ENCODE measurements around the gene GPR35. TPM values are rescaled to one million over a fixed set of nuclear protein-coding genes. Genes with fewer than 3 reads are reported as not detected.

GPR35 gene
- total and polyA plus RNA-seq, 2 of the 13 experiments (the other 11 are each of a cell fraction or from before 2014, with no cell fraction given): 27.1 to 44.2 TPM

DNA sequence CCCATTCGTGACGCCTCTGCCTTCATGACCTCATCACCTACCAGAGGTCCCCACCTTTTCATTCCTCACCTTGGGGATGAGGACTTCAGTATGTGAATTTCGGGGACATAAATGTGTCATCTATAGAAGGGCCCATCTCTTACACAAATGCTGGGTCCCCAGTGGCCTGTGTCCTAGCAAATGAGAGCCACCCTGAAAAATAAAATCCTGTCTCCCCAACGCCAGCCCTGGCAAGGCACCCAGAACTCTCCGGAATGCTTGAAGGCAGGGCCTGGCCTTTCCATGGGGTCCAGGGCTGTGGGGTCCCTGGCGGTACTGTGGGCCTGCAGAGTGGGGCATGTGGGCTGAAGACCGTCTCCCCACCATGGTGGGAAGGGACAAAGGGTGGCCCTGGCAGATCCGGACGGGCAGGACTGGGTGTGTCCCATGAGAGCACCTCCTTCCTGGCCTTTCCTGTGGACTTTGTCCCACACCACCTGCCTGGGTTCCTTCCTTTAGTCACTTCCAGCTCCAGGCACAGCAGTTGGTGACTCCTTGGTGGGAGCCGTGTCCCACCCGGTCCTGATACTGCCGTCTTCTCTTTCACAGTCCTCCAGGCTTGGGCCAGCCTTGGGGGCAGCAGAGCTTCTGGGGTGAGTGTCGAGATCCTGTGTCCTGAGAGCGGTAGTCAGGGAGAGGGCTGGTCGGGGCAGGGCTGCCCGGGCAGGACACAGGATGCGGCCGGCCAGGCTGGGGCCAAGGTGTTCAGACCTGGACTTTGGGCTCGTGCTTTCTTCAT, 20.2 kb upstream of the GPR35 start (continued):
- TF ChIP-seq ZBTB38 (CRISPR knock-in tag; IDR thresholded peaks at IDR 0.05) (peak; percentile 40; the same call in 1 of the 2 replicates), ZNF543 (CRISPR knock-in tag; IDR thresholded peaks at IDR 0.05) (peak; percentile 90; the same call in 1 of the 2 replicates), ZNF224 (CRISPR knock-in tag; IDR thresholded peaks at IDR 0.05) (no peak), ZNF337 (CRISPR knock-in tag; IDR thresholded peaks at IDR 0.05; ENCODE audit: borderline replicate concordance, low read depth) (0 out of 2 replicates have a peak, but pooled peaks have one; percentile 1), ZKSCAN8 (CRISPR knock-in tag; IDR thresholded peaks at IDR 0.05; ENCODE audit: borderline replicate concordance) (peak; percentile 64; the same call in 1 of the 2 replicates), PTBP1 (IDR thresholded peaks at IDR 0.05; ENCODE audit: low read depth, low read length, poor library complexity, severe bottlenecking) (peak; percentile 62), NFKBIZ (CRISPR knock-in tag; IDR thresholded peaks at IDR 0.05) (peak; percentile 56; the same call in 1 of the 2 replicates), ZNF501 (CRISPR knock-in tag; IDR thresholded peaks at IDR 0.05) (peak; percentile 77), SMARCE1 (IDR thresholded peaks at IDR 0.05; ENCODE audit: borderline replicate concordance) (no peak), HBP1 (CRISPR knock-in tag; IDR thresholded peaks at IDR 0.05; ENCODE audit: low read depth) (peak; percentile 55; the same call in 1 of the 2 replicates), SIN3A (IDR thresholded peaks at IDR 0.05; ENCODE audit: borderline replicate concordance, low read depth, low read length) (peak; percentile 73; the same call in 1 of the 2 replicates), ZNF333 (CRISPR knock-in tag; IDR thresholded peaks at IDR 0.05; ENCODE audit: borderline replicate concordance) (peak; percentile 91), JARID2 (CRISPR knock-in tag; IDR thresholded peaks at IDR 0.05; ENCODE audit: insufficient replicate concordance) (peak; percentile 19), FOXC1 (CRISPR knock-in tag; IDR thresholded peaks at IDR 0.05; ENCODE audit: borderline replicate concordance) (no peak), ZNF558 (CRISPR knock-in tag; IDR thresholded peaks at IDR 0.05; ENCODE audit: borderline replicate concordance) (0 out of 2 replicates have a peak, but pooled peaks have one; percentile 63), IRF1 (CRISPR knock-in tag; IDR thresholded peaks at IDR 0.05; ENCODE audit: low read depth) (peak; percentile 80; the same call in 1 of the 2 replicates), ZNF207 (IDR thresholded peaks at IDR 0.05; ENCODE audit: borderline replicate concordance) (no peak), ZNF737 (CRISPR knock-in tag; IDR thresholded peaks at IDR 0.05; ENCODE audit: borderline replicate concordance) (no peak)
- TF ChIP-seq, protein P1, sequence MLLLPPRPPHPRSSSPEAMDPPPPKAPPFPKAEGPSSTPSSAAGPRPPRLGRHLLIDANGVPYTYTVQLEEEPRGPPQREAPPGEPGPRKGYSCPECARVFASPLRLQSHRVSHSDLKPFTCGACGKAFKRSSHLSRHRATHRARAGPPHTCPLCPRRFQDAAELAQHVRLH (CRISPR knock-in tag; IDR thresholded peaks at IDR 0.05; ENCODE audit: borderline replicate concordance, low read depth): 0 out of 2 replicates have a peak, but pooled peaks have one; percentile 41
- TF ChIP-seq, protein P2, sequence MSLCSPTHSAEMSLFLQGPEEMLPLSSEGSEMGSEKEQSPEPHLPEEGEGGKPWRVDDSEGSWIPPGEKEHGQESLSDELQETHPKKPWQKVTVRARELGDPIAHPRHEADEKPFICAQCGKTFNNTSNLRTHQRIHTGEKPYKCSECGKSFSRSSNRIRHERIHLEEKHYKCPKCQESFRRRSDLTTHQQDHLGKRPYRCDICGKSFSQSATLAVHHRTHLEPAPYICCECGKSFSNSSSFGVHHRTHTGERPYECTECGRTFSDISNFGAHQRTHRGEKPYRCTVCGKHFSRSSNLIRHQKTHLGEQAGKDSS (CRISPR knock-in tag; IDR thresholded peaks at IDR 0.05; ENCODE audit: borderline replicate concordance, low read depth): peak; percentile 88
- TF ChIP-seq, protein P3, sequence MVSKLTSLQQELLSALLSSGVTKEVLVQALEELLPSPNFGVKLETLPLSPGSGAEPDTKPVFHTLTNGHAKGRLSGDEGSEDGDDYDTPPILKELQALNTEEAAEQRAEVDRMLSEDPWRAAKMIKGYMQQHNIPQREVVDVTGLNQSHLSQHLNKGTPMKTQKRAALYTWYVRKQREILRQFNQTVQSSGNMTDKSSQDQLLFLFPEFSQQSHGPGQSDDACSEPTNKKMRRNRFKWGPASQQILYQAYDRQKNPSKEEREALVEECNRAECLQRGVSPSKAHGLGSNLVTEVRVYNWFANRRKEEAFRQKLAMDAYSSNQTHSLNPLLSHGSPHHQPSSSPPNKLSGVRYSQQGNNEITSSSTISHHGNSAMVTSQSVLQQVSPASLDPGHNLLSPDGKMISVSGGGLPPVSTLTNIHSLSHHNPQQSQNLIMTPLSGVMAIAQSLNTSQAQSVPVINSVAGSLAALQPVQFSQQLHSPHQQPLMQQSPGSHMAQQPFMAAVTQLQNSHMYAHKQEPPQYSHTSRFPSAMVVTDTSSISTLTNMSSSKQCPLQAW (CRISPR knock-in tag; IDR thresholded peaks at IDR 0.05): peak; percentile 82
- TF ChIP-seq, protein P4, sequence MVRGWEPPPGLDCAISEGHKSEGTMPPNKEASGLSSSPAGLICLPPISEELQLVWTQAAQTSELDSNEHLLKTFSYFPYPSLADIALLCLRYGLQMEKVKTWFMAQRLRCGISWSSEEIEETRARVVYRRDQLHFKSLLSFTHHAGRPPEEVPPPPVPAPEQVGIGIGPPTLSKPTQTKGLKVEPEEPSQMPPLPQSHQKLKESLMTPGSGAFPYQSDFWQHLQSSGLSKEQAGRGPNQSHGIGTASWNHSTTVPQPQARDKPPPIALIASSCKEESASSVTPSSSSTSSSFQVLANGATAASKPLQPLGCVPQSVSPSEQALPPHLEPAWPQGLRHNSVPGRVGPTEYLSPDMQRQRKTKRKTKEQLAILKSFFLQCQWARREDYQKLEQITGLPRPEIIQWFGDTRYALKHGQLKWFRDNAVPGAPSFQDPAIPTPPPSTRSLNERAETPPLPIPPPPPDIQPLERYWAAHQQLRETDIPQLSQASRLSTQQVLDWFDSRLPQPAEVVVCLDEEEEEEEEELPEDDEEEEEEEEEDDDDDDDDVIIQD (CRISPR knock-in tag; IDR thresholded peaks at IDR 0.05; ENCODE audit: low read depth): no peak
